Measurements from ENCODE around the gene OR2T6. TPM values are rescaled to one million over a fixed set of nuclear protein-coding genes. Genes with fewer than 3 reads are reported as not detected.

OR2T6 gene
- total RNA-seq, 2 donors from 2014 or later = 0.11 TPM; not detected in 1

- H3K27ac ChIP-seq = no peak overlapping the region
- intact Hi-C loops (cut with DNase I) = no loop called here
Observed at GRCh38 chr1:248366609-248367008, 8.9 kb upstream of the OR2T6 start.

DNA sequence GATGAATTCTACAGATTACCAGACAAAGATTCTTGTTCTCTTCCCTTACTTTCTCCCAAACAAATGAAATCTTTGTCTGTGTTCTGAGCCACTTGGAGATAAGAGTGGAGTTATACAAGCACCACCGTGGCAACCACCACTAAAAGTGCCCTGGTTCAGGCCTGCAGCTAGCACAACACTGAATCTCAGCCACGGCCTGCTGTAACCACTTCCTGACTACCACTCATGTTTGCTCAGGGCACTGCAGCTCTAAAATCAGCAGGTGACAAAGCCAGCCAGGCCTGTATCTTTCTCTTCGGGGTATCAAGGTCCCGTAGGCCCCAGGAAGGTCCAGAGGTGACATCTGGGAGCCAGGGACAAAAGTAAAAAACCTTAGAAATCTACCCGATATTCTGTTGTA lies 3.2 kb upstream of the OR2T6 start:
- Histone ChIP-seq H3K27ac (no peak overlapping the region), H3K4me1 (replicated peaks) (no peaks in the 10 kb centered on the region), H3K9me3 (no peaks in the 10 kb centered on the region), H3K36me3 (no peaks in the 10 kb centered on the region), H3K4me3 (no peak overlapping the region), H3K27me3 (replicated peaks; ENCODE audit: insufficient read depth) (no peaks in the 10 kb centered on the region)
- no peak for DNase-seq (ENCODE audit: low spot score)
- intact Hi-C loops (cut with DNase I) = no loop called here
- TF ChIP-seq POLR2A (IDR thresholded peaks at IDR 0.05) (no peak), CTCF (IDR thresholded peaks at IDR 0.05) (no peak), POLR2AphosphoS5 (IDR thresholded peaks at IDR 0.05) (no peak)
- WGBS = 76% methylated on average over 5 of the region's 5 CpGs

More at GRCh38 chr1:248366609-248367008, 8.9 kb upstream of the OR2T6 start:
- Histone ChIP-seq H3K4me3 (no peak overlapping the region), H3K36me3 (no peaks in the 10 kb centered on the region), H3K4me1 (replicated peaks) (no peaks in the 10 kb centered on the region), H3K9me3 (no peaks in the 10 kb centered on the region), H3K27me3 (replicated peaks; ENCODE audit: insufficient read depth) (no peaks in the 10 kb centered on the region)
- TF ChIP-seq POLR2A (IDR thresholded peaks at IDR 0.05) = no peak
- TF ChIP-seq POLR2AphosphoS5 (IDR thresholded peaks at IDR 0.05) = no peak
- no peak for TF ChIP-seq CTCF (IDR thresholded peaks at IDR 0.05)
- DNase-seq (ENCODE audit: low spot score) = no peak

DNA sequence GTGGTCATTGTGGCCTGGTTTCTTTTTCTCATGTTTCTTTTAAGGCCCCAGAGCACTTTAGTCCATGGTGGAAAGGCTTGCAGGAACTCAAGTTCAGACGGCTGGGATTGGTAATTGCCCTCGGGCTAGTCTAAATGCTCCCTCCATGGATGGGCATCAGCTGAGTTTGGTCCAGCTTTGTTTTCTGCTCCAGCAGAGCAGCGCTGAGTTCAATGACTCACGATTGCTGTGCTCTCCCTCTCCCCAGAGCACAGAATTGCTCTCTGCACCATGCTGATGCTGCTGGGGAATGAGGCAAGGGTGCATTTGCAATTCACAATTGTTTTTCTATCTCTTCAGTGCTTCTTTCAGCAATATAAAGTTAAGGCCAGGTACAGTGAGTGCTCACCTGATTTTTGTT lies 1.8 kb upstream of the OR2T6 start:
- no peaks in the 10 kb centered on the region for H3K27me3 ChIP-seq (replicated peaks; ENCODE audit: insufficient read depth)
- no peak overlapping the region for H3K27ac ChIP-seq
- no peaks in the 10 kb centered on the region for H3K9me3 ChIP-seq
- no peak for DNase-seq (ENCODE audit: low spot score)
- H3K36me3 ChIP-seq = no peaks in the 10 kb centered on the region
- 65% methylated on average over 4 of the region's 4 CpGs for WGBS
- H3K4me3 ChIP-seq = no peak overlapping the region
- intact Hi-C loops (cut with DNase I) = no loop called here
- TF ChIP-seq POLR2A (IDR thresholded peaks at IDR 0.05) (no peak), CTCF (IDR thresholded peaks at IDR 0.05) (no peak), POLR2AphosphoS5 (IDR thresholded peaks at IDR 0.05) (no peak)
- no peaks in the 10 kb centered on the region for H3K4me1 ChIP-seq (replicated peaks)

GRCh38 chr1:248376916-248377315 lies 1.4 kb downstream of the OR2T6 start:
- WGBS = 72% methylated on average over 3 of the region's 3 CpGs
- Histone ChIP-seq H3K27me3 (replicated peaks; ENCODE audit: insufficient read depth) (no peaks in the 10 kb centered on the region), H3K4me1 (replicated peaks) (no peaks in the 10 kb centered on the region), H3K36me3 (no peaks in the 10 kb centered on the region), H3K27ac (no peak overlapping the region), H3K9me3 (no peaks in the 10 kb centered on the region), H3K4me3 (no peak overlapping the region)
- intact Hi-C loops (cut with DNase I) = no loop called here
- TF ChIP-seq POLR2A (IDR thresholded peaks at IDR 0.05) (no peak), CTCF (IDR thresholded peaks at IDR 0.05) (no peak), POLR2AphosphoS5 (IDR thresholded peaks at IDR 0.05) (no peak)
- DNase-seq (ENCODE audit: low spot score) = no peak

DNA sequence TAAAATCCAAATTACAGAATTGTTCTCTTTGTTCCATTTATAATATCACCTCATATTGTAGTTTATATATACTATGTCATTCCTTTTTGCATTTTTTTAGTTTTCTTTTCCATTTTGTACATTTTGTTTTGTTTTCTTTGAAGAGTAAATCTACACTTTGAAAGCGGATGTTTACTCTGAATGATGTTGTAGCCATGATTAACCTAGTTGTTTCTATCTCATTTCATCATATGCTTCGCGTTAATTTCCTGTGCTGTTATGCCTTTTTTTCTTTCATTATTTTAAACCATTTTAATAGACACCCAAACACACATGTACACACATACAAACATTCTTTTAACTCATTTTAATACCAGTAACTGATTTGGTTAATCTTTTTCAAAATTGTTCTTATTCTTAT lies 5.3 kb downstream of the OR2T6 start:
- Histone ChIP-seq H3K36me3 (no peaks in the 10 kb centered on the region), H3K27me3 (replicated peaks; ENCODE audit: insufficient read depth) (no peaks in the 10 kb centered on the region), H3K27ac (no peak overlapping the region), H3K4me1 (replicated peaks) (no peaks in the 10 kb centered on the region), H3K9me3 (no peaks in the 10 kb centered on the region), H3K4me3 (no peak overlapping the region)
- intact Hi-C loops (cut with DNase I) = no loop called here
- WGBS = 90% methylated on average over 3 of the region's 3 CpGs
- no peak for TF ChIP-seq POLR2AphosphoS5 (IDR thresholded peaks at IDR 0.05)
- no peak for DNase-seq (ENCODE audit: low spot score)

Measured in prostate gland (tissue), 2 donors.